Natural killer cell (primary cell): ENCODE results near the gene MRPS15. TPM values are rescaled to one million over a fixed set of nuclear protein-coding genes. Genes with fewer than 3 reads are reported as not detected.

Source experiments
- ATAC-seq, 3 donors: fragments of 150-1000 bp in 2 of 3; fragments of 200-7000 bp in 1 of 3; cut with Tn5 transposase; 1 replicate in 1 of 3; 2 replicates in 2 of 3; pipeline ENCODE4 v1.10.0; 2021; ENCODE audit warnings: mild to moderate bottlenecking in 2 of 3, moderate library complexity in 2 of 3
- DNase-seq, 2 donors: peaks; one replicate each; pipeline versions ENCODE4 v3.0.0 to v3.0.0-alpha.2; 2013 to 2021; ENCODE audit warnings: mixed read lengths in 1 of 2
- H3K27ac ChIP-seq: one replicate; pipeline ENCODE4 v1.5.1; 2013; ENCODE audit warnings: mild to moderate bottlenecking, low read length
- H3K27me3 ChIP-seq: one replicate; pipeline ENCODE4 v1.6.1; 2013; ENCODE audit warnings: low read length; ENCODE audit not compliant: control insufficient read depth, insufficient read depth
- H3K36me3 ChIP-seq: one replicate; pipeline ENCODE4 v1.6.1; 2013; ENCODE audit warnings: low read length; ENCODE audit not compliant: control insufficient read depth, insufficient read depth
- H3K4me1 ChIP-seq: one replicate; pipeline ENCODE4 v1.6.1; 2013; ENCODE audit warnings: low read length; ENCODE audit not compliant: control insufficient read depth, insufficient read depth
- H3K4me3 ChIP-seq: one replicate; pipeline ENCODE4 v1.5.1; 2013; ENCODE audit warnings: low read length
- H3K9me3 ChIP-seq: one replicate; pipeline ENCODE4 v1.6.1; 2013; ENCODE audit warnings: low read length; ENCODE audit not compliant: control insufficient read depth, insufficient read depth
- H3K27ac Mint-ChIP-seq, 2 donors: one replicate each; pipeline ENCODE4 v1.8.0; 2022; ENCODE audit warnings: mild to moderate bottlenecking in 2 of 2, mixed read lengths in 2 of 2, moderate library complexity in 1 of 2
- H3K27me3 Mint-ChIP-seq, 2 donors: one replicate each; pipeline ENCODE4 v1.8.0; 2022; ENCODE audit warnings: low read depth in 2 of 2, mixed read lengths in 2 of 2
- H3K36me3 Mint-ChIP-seq: one replicate; pipeline ENCODE4 v1.8.0; 2022; ENCODE audit warnings: mixed read lengths
- H3K4me1 Mint-ChIP-seq, 2 donors: one replicate each; pipeline ENCODE4 v1.8.0; 2022; ENCODE audit warnings: mixed read lengths in 2 of 2
- H3K4me3 Mint-ChIP-seq: one replicate; pipeline ENCODE4 v1.8.0; 2022; ENCODE audit warnings: mild to moderate bottlenecking, moderate library complexity, mixed read lengths
- H3K9me3 Mint-ChIP-seq, 2 donors: one replicate each; pipeline ENCODE4 v1.8.0; 2022; ENCODE audit warnings: mixed read lengths in 2 of 2
- WGBS: methylation state at CpG from one replicate; pipeline ENCODE4 v1.1.7; 2013; ENCODE audit warnings: missing lambda C conversion rate; ENCODE audit not compliant: insufficient coverage; 5-methylcytosine and 5-hydroxymethylcytosine counted together
- intact Hi-C: fragments of 100-400 bp; cut with micrococcal nuclease; formaldehyde crosslinking; loops from one replicate; pipeline ENCODE4 v1.14.2; 2022
- total RNA-seq, 4 donors: library from RNA; stranded (reverse); fragments of 120-200 nt in 1 of 4; gene quantifications; one replicate each; pipeline versions ENCODE4 v1.2.3 to v1.2.4, GENCODE V29; 2013 to 2022
- TF ChIP-seq, protein P1 (sequence below): fragments of 200-600 bp; IDR thresholded peaks from one replicate; pipeline ENCODE4 v1.8.0; 2022; ENCODE audit warnings: antibody characterized with exemption

MRPS15 gene
- total RNA-seq, 3 donors from 2014 or later (not counting 1 experiment from before 2014, with no cell fraction given) = 28.2 to 38.2 (median 32.0) TPM

DNA sequence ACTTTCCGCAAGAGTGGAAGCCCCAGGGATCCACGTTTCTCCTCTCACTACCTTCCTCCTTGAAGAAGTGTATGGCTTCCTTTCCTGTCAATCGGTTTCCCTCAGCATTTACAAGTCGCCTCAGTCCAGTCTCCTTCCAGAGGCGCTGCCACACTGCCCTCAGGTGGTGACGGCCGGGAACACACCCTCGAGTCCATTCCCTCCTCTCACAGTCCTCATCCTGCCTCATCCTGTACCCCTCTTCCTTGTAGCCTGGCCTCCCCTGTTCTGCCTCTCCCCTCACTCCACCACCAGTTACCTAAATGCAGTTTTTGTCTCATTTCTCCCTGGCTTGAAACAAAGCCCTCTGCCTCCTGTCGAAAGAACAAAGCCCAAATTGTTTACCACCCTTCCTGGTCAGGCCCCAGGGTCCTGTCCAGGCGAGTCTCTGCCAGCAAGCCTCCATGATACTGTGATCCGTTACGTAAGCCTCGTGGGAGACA lies 43.3 kb downstream of the MRPS15 start:
- Histone ChIP-seq H3K4me1 (peaks cover 5% of the 10 kb centered on the region), H3K9me3 (no peaks in the 10 kb centered on the region), H3K27ac (no peak overlapping the region), H3K36me3 (no peaks in the 10 kb centered on the region), H3K27me3 (no peaks in the 10 kb centered on the region), H3K4me3 (no peak overlapping the region)
- Mint-ChIP-seq H3K36me3 (no peaks in the 10 kb centered on the region), H3K4me1 (peaks cover 11 to 13% of the 10 kb centered on the region in 2 donors), H3K9me3 (no peaks in the 10 kb centered on the region), H3K27ac (peak overlapping the region in 1 of 2 donors; percentile 70), H3K4me3 (no peak overlapping the region), H3K27me3 (no peaks in the 10 kb centered on the region)
- TF ChIP-seq, protein P1, sequence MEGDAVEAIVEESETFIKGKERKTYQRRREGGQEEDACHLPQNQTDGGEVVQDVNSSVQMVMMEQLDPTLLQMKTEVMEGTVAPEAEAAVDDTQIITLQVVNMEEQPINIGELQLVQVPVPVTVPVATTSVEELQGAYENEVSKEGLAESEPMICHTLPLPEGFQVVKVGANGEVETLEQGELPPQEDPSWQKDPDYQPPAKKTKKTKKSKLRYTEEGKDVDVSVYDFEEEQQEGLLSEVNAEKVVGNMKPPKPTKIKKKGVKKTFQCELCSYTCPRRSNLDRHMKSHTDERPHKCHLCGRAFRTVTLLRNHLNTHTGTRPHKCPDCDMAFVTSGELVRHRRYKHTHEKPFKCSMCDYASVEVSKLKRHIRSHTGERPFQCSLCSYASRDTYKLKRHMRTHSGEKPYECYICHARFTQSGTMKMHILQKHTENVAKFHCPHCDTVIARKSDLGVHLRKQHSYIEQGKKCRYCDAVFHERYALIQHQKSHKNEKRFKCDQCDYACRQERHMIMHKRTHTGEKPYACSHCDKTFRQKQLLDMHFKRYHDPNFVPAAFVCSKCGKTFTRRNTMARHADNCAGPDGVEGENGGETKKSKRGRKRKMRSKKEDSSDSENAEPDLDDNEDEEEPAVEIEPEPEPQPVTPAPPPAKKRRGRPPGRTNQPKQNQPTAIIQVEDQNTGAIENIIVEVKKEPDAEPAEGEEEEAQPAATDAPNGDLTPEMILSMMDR = peak; percentile 86
- intact Hi-C loops = loop anchor here (1.0 to 2.0 kb wide), 2 partner anchors 79 to 322 kb away; no protein-coding TSS in a partner anchor
- ATAC-seq (peak; percentile 97 to 100 (median 100)), DNase-seq (peak; percentile 85 to 93)
- WGBS = 25% methylated on average over 13 of the region's 13 CpGs

DNA sequence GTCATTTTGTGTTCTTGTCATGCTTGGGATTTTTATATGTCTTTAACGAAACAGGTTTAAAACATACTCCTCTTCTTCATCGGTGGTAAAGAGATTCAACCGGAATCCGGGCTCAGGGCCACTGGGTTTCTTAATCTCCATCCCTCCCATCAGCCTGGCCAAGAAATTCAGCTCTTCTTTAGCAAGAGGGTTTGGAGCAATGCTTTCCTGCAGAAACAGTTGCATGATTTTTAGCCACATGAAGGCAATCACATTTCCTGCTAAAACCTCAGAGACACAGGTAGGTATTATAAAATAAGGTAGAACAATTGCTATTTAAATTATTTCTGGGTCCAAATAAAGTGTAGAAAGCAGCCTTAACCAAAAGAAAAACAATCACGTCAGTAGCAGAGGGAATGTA lies 43.8 kb downstream of the MRPS15 start:
- no peaks in the 10 kb centered on the region for H3K36me3 ChIP-seq
- Mint-ChIP-seq H3K27ac (no peak overlapping the region), H3K27me3 (no peaks in the 10 kb centered on the region), H3K36me3 (no peaks in the 10 kb centered on the region), H3K4me3 (no peak overlapping the region), H3K4me1 (peaks cover 11 to 13% of the 10 kb centered on the region in 2 donors), H3K9me3 (no peaks in the 10 kb centered on the region)
- TF ChIP-seq, protein P1 = no peak
- no peak overlapping the region for H3K4me3 ChIP-seq
- no peaks in the 10 kb centered on the region for H3K27me3 ChIP-seq
- ATAC-seq (no peak), DNase-seq (no peak)
- no peaks in the 10 kb centered on the region for H3K9me3 ChIP-seq
- no peak overlapping the region for H3K27ac ChIP-seq
- WGBS = 63% methylated on average over 5 of the region's 5 CpGs
- intact Hi-C loops = loop anchor here (1.0 to 2.0 kb wide), 2 partner anchors 78 to 322 kb away; no protein-coding TSS in a partner anchor
- H3K4me1 ChIP-seq = peaks cover 5% of the 10 kb centered on the region

DNA sequence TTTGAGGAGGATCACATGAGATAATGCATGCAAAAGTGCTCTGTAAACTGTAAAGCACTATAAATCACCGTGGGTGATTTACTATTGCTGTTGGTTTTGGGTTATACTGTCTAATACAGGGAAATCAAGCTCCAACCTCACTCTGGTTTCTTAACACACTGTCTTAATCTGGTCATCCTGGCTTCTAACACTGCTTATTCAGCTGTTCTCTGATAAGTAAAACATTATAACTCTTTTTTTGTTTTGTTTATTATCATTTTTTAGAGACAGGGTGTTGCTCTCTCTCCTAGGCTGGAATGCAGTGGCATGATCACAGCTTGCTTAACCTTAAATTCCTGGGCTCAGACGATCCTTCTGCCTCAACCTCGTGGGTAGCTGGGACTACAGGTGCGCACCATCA lies 44.6 kb downstream of the MRPS15 start:
- Histone ChIP-seq H3K4me1 (peaks cover 5% of the 10 kb centered on the region), H3K36me3 (no peaks in the 10 kb centered on the region), H3K9me3 (no peaks in the 10 kb centered on the region), H3K27me3 (no peaks in the 10 kb centered on the region), H3K27ac (no peak overlapping the region), H3K4me3 (no peak overlapping the region)
- H3K4me3 Mint-ChIP-seq = no peak overlapping the region
- intact Hi-C loops = no loop called here
- no peaks in the 10 kb centered on the region for H3K9me3 Mint-ChIP-seq
- no peak overlapping the region for H3K27ac Mint-ChIP-seq
- TF ChIP-seq, protein P1 = no peak
- no peaks in the 10 kb centered on the region for H3K36me3 Mint-ChIP-seq
- no peak for ATAC-seq
- 96% methylated on average over 4 of the region's 4 CpGs for WGBS
- H3K4me1 Mint-ChIP-seq = peaks cover 11 to 13% of the 10 kb centered on the region in 2 donors
- no peak for DNase-seq
- H3K27me3 Mint-ChIP-seq = no peaks in the 10 kb centered on the region

DNA sequence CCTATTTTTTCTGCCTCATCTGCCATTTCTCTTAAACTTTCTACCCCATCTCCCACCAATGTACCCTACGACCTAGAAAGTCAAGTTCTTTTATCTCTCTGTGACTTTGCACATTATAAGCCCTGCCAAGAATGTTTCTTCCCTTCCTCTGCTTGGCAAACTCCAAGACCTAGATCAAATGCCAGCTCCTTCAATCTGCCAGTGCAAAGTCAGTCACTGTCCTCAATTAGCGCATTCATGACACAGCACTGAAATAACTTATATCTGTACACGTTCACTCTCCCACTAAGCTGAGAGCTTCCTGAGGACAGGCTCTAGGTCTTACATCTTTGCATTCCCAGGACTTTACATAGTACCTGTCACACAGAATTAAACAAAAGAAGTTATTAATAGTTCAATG lies 45.0 kb downstream of the MRPS15 start:
- no peaks in the 10 kb centered on the region for H3K36me3 ChIP-seq
- no peaks in the 10 kb centered on the region for H3K9me3 ChIP-seq
- H3K4me1 ChIP-seq = peaks cover 5% of the 10 kb centered on the region
- no peak overlapping the region for H3K4me3 ChIP-seq
- peaks cover 11 to 13% of the 10 kb centered on the region in 2 donors for H3K4me1 Mint-ChIP-seq
- WGBS = 85% methylated on average over 3 of the region's 3 CpGs
- DNase-seq (no peak), ATAC-seq (no peak)
- intact Hi-C loops = no loop called here
- H3K27ac Mint-ChIP-seq = no peak overlapping the region
- H3K9me3 Mint-ChIP-seq = no peaks in the 10 kb centered on the region
- H3K27me3 ChIP-seq = no peaks in the 10 kb centered on the region
- no peak overlapping the region for H3K4me3 Mint-ChIP-seq
- H3K27me3 Mint-ChIP-seq = no peaks in the 10 kb centered on the region
- no peak overlapping the region for H3K27ac ChIP-seq
- H3K36me3 Mint-ChIP-seq = no peaks in the 10 kb centered on the region
- TF ChIP-seq, protein P1 = no peak
